PC-9 (cell line): ENCODE measurements around the gene EIF2D. TPM values are rescaled to one million over a fixed set of nuclear protein-coding genes. Genes with fewer than 3 reads are reported as not detected.

Experiments
- BruUV-seq: library from RNA; stranded (reverse); fragments of 400-500 nt; replicated peaks from 2 replicates; lab custom pipeline; 2021; lab: Mats Ljungman, UMichigan
- CTCF ChIA-PET: fragments of 300-600 bp; sonication (Branson Sonifier 250); formaldehyde crosslinking; loops from one replicate; lab custom pipeline; 2022; ENCODE audit warnings: antibody characterized with exemption; lab: Charles Lee
- POLR2A ChIA-PET: fragments of 300-600 bp; sonication (Branson Sonifier 250); formaldehyde crosslinking; loops from one replicate; lab custom pipeline; 2022; ENCODE audit warnings: antibody characterized with exemption; ENCODE audit not compliant: unreplicated experiment; lab: Charles Lee
- DNase-seq, 2 experiments: peaks; one replicate each; pipeline versions ENCODE4 v3.0.0 to v3.0.0-alpha.2; 2015 to 2022; ENCODE audit warnings: mixed read lengths in 1 of 2
- H2AFZ ChIP-seq: fragments of 200-600 bp; sonication (generic); 2 replicates; pipeline ENCODE4 v1.8.1; 2017; ENCODE audit warnings: antibody characterized with exemption
- H3F3A ChIP-seq: fragments of 200-600 bp; sonication (generic); 2 replicates; pipeline ENCODE4 v1.8.1; 2017; ENCODE audit warnings: antibody characterized with exemption, mild to moderate bottlenecking, low read depth; ENCODE audit not compliant: insufficient read depth
- H3K27ac ChIP-seq: fragments of 200-600 bp; sonication (generic); 2 replicates; pipeline ENCODE4 v1.6.1; 2016; ENCODE audit warnings: mixed run types
- H3K27me3 ChIP-seq: fragments of 200-600 bp; sonication (generic); 2 replicates; pipeline ENCODE4 v1.6.1; 2016; ENCODE audit warnings: low read depth, mixed run types; ENCODE audit not compliant: insufficient read depth
- H3K36me3 ChIP-seq: fragments of 200-600 bp; sonication (generic); 2 replicates; pipeline ENCODE4 v1.6.1; 2016; ENCODE audit warnings: low read depth, mixed run types
- H3K4me1 ChIP-seq: fragments of 200-600 bp; sonication (generic); replicated peaks from 2 replicates; pipeline ENCODE4 v1.6.1; 2016; ENCODE audit warnings: mixed run types; ENCODE audit not compliant: insufficient read depth
- H3K4me2 ChIP-seq: fragments of 200-600 bp; sonication (generic); 2 replicates; pipeline ENCODE4 v1.6.1; 2017; ENCODE audit warnings: mixed run types
- H3K4me3 ChIP-seq: fragments of 200-600 bp; sonication (generic); 2 replicates; pipeline ENCODE4 v1.6.1; 2016; ENCODE audit warnings: mixed run types
- H3K79me2 ChIP-seq: fragments of 200-600 bp; sonication (generic); 2 replicates; pipeline ENCODE4 v1.6.1; 2017; ENCODE audit warnings: low read depth, mixed run types
- H3K9me2 ChIP-seq: fragments of 200-600 bp; sonication (generic); 2 replicates; pipeline ENCODE4 v1.8.1; 2017; ENCODE audit warnings: mild to moderate bottlenecking; ENCODE audit not compliant: insufficient read depth
- H3K9me3 ChIP-seq: fragments of 200-600 bp; sonication (generic); 2 replicates; pipeline ENCODE4 v1.8.1; 2016; ENCODE audit warnings: low read depth; ENCODE audit not compliant: insufficient read depth
- H4K20me1 ChIP-seq: fragments of 200-600 bp; sonication (generic); 2 replicates; pipeline ENCODE4 v1.8.1; 2017; ENCODE audit not compliant: insufficient read depth
- CTCF ChIP-seq: fragments of 200-600 bp; sonication (generic); conservative IDR thresholded peaks from 2 replicates; pipeline ENCODE4 v1.6.1; 2017; ENCODE audit warnings: mixed run types, antibody characterized with exemption, mild to moderate bottlenecking, moderate library complexity
- EZH2 ChIP-seq: fragments of 200-600 bp; sonication (generic); IDR thresholded peaks from 2 replicates; pipeline ENCODE4 v1.8.0; 2017; ENCODE audit warnings: antibody characterized with exemption, low read depth
- intact Hi-C: fragments of 100-400 bp; cut with micrococcal nuclease; formaldehyde crosslinking; loops from one replicate; pipeline ENCODE4 v1.10.0; 2022; ENCODE audit not compliant: unreplicated experiment
- total RNA-seq: library from RNA; stranded (reverse); gene quantifications from 2 replicates; pipeline ENCODE4 v1.2.3, GENCODE V29; 2021

Gene EIF2D
- total RNA-seq, 1 experiment from 2014 or later = 59.0 TPM

- no peak for TF ChIP-seq EZH2
- TF ChIP-seq CTCF = no peak
- Histone ChIP-seq H3K9me3 (no peaks in the 10 kb centered on the region), H2AFZ (no peak overlapping the region), H3K9me2 (no peaks in the 10 kb centered on the region), H3F3A (no peaks in the 10 kb centered on the region), H3K79me2 (no peaks in the 10 kb centered on the region), H3K27ac (no peak overlapping the region), H3K36me3 (no peaks in the 10 kb centered on the region), H3K27me3 (no peaks in the 10 kb centered on the region), H3K4me3 (no peak overlapping the region), H3K4me1 (no peaks in the 10 kb centered on the region), H4K20me1 (no peaks in the 10 kb centered on the region), H3K4me2 (no peak overlapping the region)
- ChIA-PET CTCF (interaction anchor here (0.6 kb wide), 1 partner anchor 101 kb away, joined by 4 read pairs; no protein-coding TSS in a partner anchor), POLR2A (no interaction called here)
- DNase-seq = no peak
- intact Hi-C loops = no loop called here
- BruUV-seq = no TSS peak
Observed at GRCh38 chr1:206573762-206574161, 38.5 kb downstream of the EIF2D start.

DNA sequence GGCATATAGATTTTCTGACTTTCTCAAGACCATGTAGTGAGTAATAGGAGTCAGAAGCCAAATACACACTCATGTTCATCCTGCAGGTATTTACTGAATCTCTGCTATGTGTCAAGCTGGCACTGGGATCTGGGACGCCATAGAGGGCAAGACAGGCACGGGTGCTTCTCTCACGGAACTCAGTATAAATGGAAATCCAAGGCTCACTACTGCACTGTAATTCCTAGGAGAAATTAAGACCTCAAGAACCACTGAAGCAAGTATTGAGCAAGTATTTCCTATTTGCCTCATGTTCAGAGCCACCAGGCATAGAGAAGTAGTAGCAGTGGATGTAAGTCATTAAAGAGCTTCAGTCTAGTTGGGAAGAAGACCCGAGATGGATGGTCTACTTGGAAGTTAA lies 38.9 kb downstream of the EIF2D start:
- BruUV-seq = no TSS peak
- Histone ChIP-seq H4K20me1 (no peaks in the 10 kb centered on the region), H3K9me2 (no peaks in the 10 kb centered on the region), H3K36me3 (no peaks in the 10 kb centered on the region), H3F3A (no peaks in the 10 kb centered on the region), H3K9me3 (no peaks in the 10 kb centered on the region), H3K4me1 (no peaks in the 10 kb centered on the region), H3K79me2 (no peaks in the 10 kb centered on the region), H2AFZ (no peak overlapping the region), H3K27ac (no peak overlapping the region), H3K4me3 (no peak overlapping the region), H3K27me3 (no peaks in the 10 kb centered on the region), H3K4me2 (no peak overlapping the region)
- ChIA-PET POLR2A (no interaction called here), CTCF (no interaction called here)
- DNase-seq = no peak
- TF ChIP-seq EZH2 (no peak), CTCF (no peak)
- intact Hi-C loops = no loop called here

GRCh38 chr1:206572835-206573234 lies 39.4 kb downstream of the EIF2D start:
- ChIA-PET CTCF (no interaction called here), POLR2A (no interaction called here)
- no TSS peak for BruUV-seq

More at GRCh38 chr1:206572835-206573234, 39.4 kb downstream of the EIF2D start:
- H3K9me2 ChIP-seq = no peaks in the 10 kb centered on the region
- no peak overlapping the region for H3K4me2 ChIP-seq
- H2AFZ ChIP-seq = no peak overlapping the region
- no peak overlapping the region for H3K27ac ChIP-seq
- intact Hi-C loops = no loop called here
- no peaks in the 10 kb centered on the region for H3F3A ChIP-seq
- H3K4me1 ChIP-seq = no peaks in the 10 kb centered on the region
- no peaks in the 10 kb centered on the region for H3K9me3 ChIP-seq
- no peaks in the 10 kb centered on the region for H3K79me2 ChIP-seq
- TF ChIP-seq EZH2 (no peak), CTCF (no peak)
- DNase-seq = no peak
- no peaks in the 10 kb centered on the region for H3K27me3 ChIP-seq
- no peak overlapping the region for H3K4me3 ChIP-seq
- H3K36me3 ChIP-seq = no peaks in the 10 kb centered on the region
- H4K20me1 ChIP-seq = no peaks in the 10 kb centered on the region
